ENCODE results near the gene SBF1.

- no peak for TF ChIP-seq ZNF8 (CRISPR knock-in tag; IDR thresholded peaks at IDR 0.05)
- TF ChIP-seq RARB (CRISPR knock-in tag; IDR thresholded peaks at IDR 0.05), result no peak
- no peak for TF ChIP-seq GLIS3 (CRISPR knock-in tag; IDR thresholded peaks at IDR 0.05)
Observed at GRCh38 chr22:50447576-50448551, 27.0 kb downstream of the SBF1 start.

Measured in SK-N-SH treated with all-trans-retinoic acid at 6 μM for 48 hours (cell line).